Peyer's patch (tissue), 4 donors: ENCODE results near the gene JAKMIP3. TPM values are rescaled to one million over a fixed set of nuclear protein-coding genes. Genes with fewer than 3 reads are reported as not detected.

Experiments
- DNase-seq, 3 donors: peaks; one replicate each; pipeline ENCODE4 v3.0.0-alpha.2; 2017 to 2019
- H3K27ac ChIP-seq, 4 donors: fragments of 200-600 bp; sonication (generic); one replicate each; pipeline ENCODE4 v1.5.1; 2016 to 2019
- H3K27me3 ChIP-seq, 2 donors: fragments of 200-600 bp; sonication (generic); one replicate each; pipeline ENCODE4 v1.5.1; 2019
- H3K36me3 ChIP-seq, 3 donors: fragments of 200-600 bp; sonication (generic); one replicate each; pipeline ENCODE4 v1.5.1; 2016 to 2019
- H3K4me1 ChIP-seq, 4 donors: fragments of 200-600 bp; sonication (generic); one replicate each; pipeline ENCODE4 v1.5.1; 2016 to 2019
- H3K4me3 ChIP-seq, 4 donors: fragments of 200-600 bp; sonication (generic); 1 replicate in 3 of 4; 2 replicates in 1 of 4; pipeline ENCODE4 v1.5.1; 2016 to 2019; ENCODE audit warnings: mild to moderate bottlenecking in 1 of 4
- H3K9me3 ChIP-seq, 4 donors: fragments of 200-600 bp; sonication (generic); one replicate each; pipeline ENCODE4 v1.5.1; 2016 to 2019; ENCODE audit warnings: mild to moderate bottlenecking in 1 of 4
- POLR2A ChIP-seq, 2 donors: fragments of 450-650 bp; IDR thresholded peaks; one replicate each; pipeline ENCODE4 v1.5.1; 2017; ENCODE audit warnings: antibody characterized with exemption in 2 of 2, mild to moderate bottlenecking in 2 of 2, moderate library complexity in 2 of 2
- total RNA-seq, 4 donors: library from RNA; depleted of rRNA; stranded (reverse); fragments of >200 nt; gene quantifications; one replicate each; pipeline ENCODE4 v1.1.0, GENCODE V29; 2016
- TF ChIP-seq, protein P1 (sequence below), 6 experiments: fragments of 450-650 bp in 4 of 6; fragments of 200-600 bp in 2 of 6; sonication (generic) in 1 of 6; IDR thresholded peaks; one replicate each; pipeline ENCODE4 v1.5.1; 2017 to 2019; ENCODE audit warnings: antibody characterized with exemption in 6 of 6, mild to moderate bottlenecking in 3 of 6, moderate library complexity in 1 of 6

The JAKMIP3 gene
- total RNA-seq, 4 donors from 2014 or later = 0.18 to 2.5 (median 0.23) TPM

DNA sequence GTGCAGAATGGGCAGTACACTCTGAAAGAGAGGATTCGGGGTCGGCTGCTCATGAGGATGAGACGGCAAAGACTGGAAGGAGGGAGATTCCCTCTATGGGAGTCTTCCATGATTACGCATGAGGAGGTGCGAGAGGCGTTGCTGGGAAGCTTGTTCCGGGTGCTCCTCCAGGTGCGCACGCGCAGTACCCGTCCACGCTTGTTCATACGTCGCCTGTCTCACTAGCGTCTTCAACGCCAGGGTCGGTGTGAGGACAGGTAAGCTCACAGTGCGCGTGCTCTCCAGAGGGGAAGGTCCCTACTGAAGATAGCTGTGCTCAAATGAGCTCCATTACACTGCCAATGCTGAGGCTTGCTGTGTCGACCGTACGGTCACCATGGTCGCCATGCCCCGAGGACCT lies 44.7 kb upstream of the JAKMIP3 start:
- TF ChIP-seq, protein P1, sequence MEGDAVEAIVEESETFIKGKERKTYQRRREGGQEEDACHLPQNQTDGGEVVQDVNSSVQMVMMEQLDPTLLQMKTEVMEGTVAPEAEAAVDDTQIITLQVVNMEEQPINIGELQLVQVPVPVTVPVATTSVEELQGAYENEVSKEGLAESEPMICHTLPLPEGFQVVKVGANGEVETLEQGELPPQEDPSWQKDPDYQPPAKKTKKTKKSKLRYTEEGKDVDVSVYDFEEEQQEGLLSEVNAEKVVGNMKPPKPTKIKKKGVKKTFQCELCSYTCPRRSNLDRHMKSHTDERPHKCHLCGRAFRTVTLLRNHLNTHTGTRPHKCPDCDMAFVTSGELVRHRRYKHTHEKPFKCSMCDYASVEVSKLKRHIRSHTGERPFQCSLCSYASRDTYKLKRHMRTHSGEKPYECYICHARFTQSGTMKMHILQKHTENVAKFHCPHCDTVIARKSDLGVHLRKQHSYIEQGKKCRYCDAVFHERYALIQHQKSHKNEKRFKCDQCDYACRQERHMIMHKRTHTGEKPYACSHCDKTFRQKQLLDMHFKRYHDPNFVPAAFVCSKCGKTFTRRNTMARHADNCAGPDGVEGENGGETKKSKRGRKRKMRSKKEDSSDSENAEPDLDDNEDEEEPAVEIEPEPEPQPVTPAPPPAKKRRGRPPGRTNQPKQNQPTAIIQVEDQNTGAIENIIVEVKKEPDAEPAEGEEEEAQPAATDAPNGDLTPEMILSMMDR (IDR thresholded peaks at IDR 0.05) = no peak
- no peak for TF ChIP-seq POLR2A (IDR thresholded peaks at IDR 0.05)
- DNase-seq = no peak

DNA sequence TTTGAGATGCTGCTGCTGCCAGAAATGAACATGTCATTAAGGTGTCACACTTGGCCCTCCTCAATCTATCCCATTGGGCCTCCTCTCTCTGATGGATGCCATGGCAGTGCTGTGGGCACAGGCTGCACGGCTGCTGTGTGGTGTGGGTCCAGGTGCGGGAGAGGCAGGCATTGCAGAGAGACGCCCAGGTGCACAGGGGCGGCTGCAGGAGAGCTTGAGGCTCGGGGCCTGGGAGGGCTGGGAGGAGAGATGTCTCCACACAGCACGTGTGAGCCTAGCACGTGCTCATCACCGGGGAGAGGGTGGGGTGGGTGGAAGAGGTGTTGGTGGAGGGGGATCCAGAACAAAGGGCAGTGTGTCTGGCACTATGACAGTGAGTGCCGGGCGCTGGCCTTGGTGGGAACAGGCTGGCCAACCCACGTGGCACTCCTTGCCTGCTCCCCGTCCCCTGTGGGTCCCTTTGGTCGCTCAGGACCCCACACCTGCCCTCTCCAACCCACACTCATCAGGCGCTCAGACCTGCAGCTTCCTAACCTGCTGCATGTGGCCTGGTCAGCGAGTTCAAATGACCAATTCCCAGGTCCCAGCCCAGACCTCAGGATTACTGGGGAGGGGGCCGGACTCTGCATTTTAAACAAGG lies 44.1 kb upstream of the JAKMIP3 start:
- DNase-seq = no peak
- Histone ChIP-seq H3K27me3 (no peaks in the 10 kb centered on the region), H3K4me3 (no peak overlapping the region), H3K27ac (no peak overlapping the region), H3K9me3 (no peaks in the 10 kb centered on the region), H3K4me1 (peaks cover 0 to 6% (median 0%) of the 10 kb centered on the region in 4 donors), H3K36me3 (no peaks in the 10 kb centered on the region)
- TF ChIP-seq, protein P1 (IDR thresholded peaks at IDR 0.05) = no peak
- TF ChIP-seq POLR2A (IDR thresholded peaks at IDR 0.05) = no peak

More for the DNA sequence above, 44.7 kb upstream of the JAKMIP3 start:
- H3K27ac ChIP-seq = no peak overlapping the region
- H3K9me3 ChIP-seq = no peaks in the 10 kb centered on the region
- H3K36me3 ChIP-seq = no peaks in the 10 kb centered on the region
- peaks cover 0 to 6% (median 0%) of the 10 kb centered on the region in 4 donors for H3K4me1 ChIP-seq
- no peaks in the 10 kb centered on the region for H3K27me3 ChIP-seq
- H3K4me3 ChIP-seq = no peak overlapping the region

DNA sequence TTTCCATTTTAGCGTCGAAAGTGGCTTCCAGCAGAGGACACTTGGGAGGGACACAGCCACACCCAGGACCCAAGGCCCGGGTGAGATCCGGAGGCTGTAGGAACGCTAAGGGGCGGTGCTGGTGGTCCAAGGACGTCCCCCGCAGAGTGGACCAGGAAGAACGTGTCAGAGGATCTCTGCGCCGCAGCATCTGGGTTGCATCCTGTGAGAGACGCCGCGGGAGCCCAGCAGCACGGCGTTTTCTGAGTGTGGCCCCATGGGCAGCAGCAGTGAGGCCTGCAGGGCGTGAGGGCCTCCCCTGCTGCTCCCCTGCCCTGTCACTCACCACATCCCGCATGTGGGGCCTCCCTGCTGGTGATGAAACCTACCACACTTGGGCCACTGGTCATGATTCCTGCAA lies 43.5 kb upstream of the JAKMIP3 start:
- Histone ChIP-seq H3K27ac (no peak overlapping the region), H3K36me3 (no peaks in the 10 kb centered on the region), H3K4me3 (no peak overlapping the region), H3K9me3 (no peaks in the 10 kb centered on the region), H3K27me3 (no peaks in the 10 kb centered on the region), H3K4me1 (peaks cover 0 to 6% (median 0%) of the 10 kb centered on the region in 4 donors)
- TF ChIP-seq POLR2A (IDR thresholded peaks at IDR 0.05) = no peak
- TF ChIP-seq, protein P1 (IDR thresholded peaks at IDR 0.05) = no peak
- DNase-seq = no peak

DNA sequence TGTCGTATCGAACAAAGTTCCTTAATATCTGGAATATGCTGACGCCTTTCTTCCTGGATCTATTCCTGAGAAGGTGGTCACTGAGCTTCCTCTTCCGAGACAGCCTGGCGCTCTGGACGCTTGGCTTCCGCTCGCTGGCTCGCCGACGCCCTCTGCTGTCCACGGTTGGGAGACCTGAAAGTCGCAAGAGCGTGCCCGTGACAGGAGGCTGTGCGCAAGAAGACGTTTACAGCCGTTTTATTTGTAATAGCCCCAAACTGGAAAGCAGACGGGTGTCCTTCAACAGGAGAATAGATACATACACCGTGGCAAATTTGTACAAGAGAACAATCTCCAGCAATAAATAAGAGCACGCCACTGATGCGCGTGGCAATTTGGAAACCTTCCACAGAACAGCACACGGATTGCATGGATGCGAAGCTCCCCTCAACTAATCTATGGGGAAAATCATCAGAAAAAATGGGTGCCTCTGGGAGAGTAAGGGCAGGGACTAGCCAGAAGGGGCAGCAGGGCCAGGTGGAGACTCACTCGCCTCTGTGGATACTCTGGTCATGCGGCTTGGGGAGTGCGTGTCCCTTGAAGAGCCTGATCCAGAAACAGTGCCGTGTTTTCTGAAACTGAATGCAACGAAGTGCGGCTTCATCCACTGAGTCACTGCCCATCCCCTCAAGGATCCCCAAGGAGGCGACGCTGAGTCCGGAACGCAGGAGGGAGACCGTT lies 42.5 kb upstream of the JAKMIP3 start:
- DNase-seq = peak; percentile 61 to 88 (median 87)
- H3K9me3 ChIP-seq = no peaks in the 10 kb centered on the region
- no peaks in the 10 kb centered on the region for H3K36me3 ChIP-seq
- peak overlapping the region in 2 of 4 donors; percentile 17 to 32 for H3K4me3 ChIP-seq
- H3K4me1 ChIP-seq = peaks cover 0 to 6% (median 0%) of the 10 kb centered on the region in 4 donors
- TF ChIP-seq, protein P1 (IDR thresholded peaks at IDR 0.05) = peak; percentile 50 to 89 (median 82)
- TF ChIP-seq POLR2A (IDR thresholded peaks at IDR 0.05) = no peak
- no peaks in the 10 kb centered on the region for H3K27me3 ChIP-seq
- H3K27ac ChIP-seq = no peak overlapping the region

DNA sequence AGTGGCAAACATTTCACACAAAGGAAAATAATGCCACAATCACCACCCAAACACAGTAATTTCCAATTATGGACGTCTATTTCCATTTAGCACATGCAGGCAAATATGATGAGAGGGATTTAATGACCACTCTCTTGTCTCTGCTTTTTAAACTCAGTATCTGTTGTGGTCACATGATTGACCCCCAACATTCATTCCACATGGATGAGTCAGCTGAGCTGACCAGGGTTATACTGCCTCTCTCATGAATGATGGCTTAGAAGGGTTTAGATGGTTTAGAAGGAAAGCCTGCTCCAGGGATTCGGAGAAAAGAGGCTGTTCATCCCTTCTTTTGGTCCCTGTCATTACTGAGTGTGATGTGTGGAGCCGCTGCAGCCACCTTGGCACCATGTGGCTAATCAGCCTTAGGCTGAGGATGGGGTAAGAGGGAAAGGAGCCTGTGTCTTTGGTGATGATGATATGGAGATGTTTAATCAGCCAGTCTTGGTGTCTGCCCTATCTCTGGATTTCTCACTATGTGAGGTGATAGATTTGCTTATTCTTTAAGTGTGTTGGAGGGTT lies 38.2 kb upstream of the JAKMIP3 start:
- DNase-seq = no peak
- Histone ChIP-seq H3K9me3 (no peaks in the 10 kb centered on the region), H3K4me1 (peaks cover 0 to 6% (median 0%) of the 10 kb centered on the region in 4 donors), H3K27me3 (no peaks in the 10 kb centered on the region), H3K27ac (no peak overlapping the region), H3K36me3 (no peaks in the 10 kb centered on the region), H3K4me3 (no peak overlapping the region)
- TF ChIP-seq, protein P1 (IDR thresholded peaks at IDR 0.05) = no peak
- no peak for TF ChIP-seq POLR2A (IDR thresholded peaks at IDR 0.05)
